COR-L47 (cell line): ENCODE results near the gene SNHG17.
"Not testable (repeated sequence)": the region's sequence is repeated elsewhere in the genome, so short reads cannot be mapped to it uniquely, and the experiment has no call there.

Source experiments
- DNase-seq: peaks from one replicate; lab custom pipeline; 2025; lab: John Stamatoyannopoulos, UW

The SNHG17 gene

GRCh38 chr20:38434770-38435554 is at the start of gene SNHG17:
TSS of gene SNHG17 (minus strand) at chr20:38435328.
- DNase-seq: peak; percentile 92

GRCh38 chr20:38479596-38479995 is 44.5 kb upstream of the SNHG17 start:
- DNase-seq: no peak

- no peak for DNase-seq
Measured at GRCh38 chr20:38477747-38478146, 42.6 kb upstream of the SNHG17 start.

- peak; percentile 7 for DNase-seq
Measured at GRCh38 chr20:38473367-38473795, 38.3 kb upstream of the SNHG17 start.

- peak; percentile 99 for DNase-seq
Measured at GRCh38 chr20:38472513-38473366, 37.6 kb upstream of the SNHG17 start, which contains the start of gene RALGAPB. TSS of gene RALGAPB (plus strand) at chr20:38472843. CDS start at chr20:38488433, 15,590 bp downstream.

GRCh38 chr20:38471987-38472512 is 36.9 kb upstream of the SNHG17 start:
- no peak for DNase-seq

GRCh38 chr20:38471245-38471644 is 36.1 kb upstream of the SNHG17 start:
- no peak for DNase-seq

GRCh38 chr20:38466983-38467382 is 31.9 kb upstream of the SNHG17 start:
- no peak for DNase-seq

GRCh38 chr20:38466171-38466570 is 31.0 kb upstream of the SNHG17 start:
- DNase-seq: no peak

- not testable (repeated sequence) for DNase-seq
Measured at GRCh38 chr20:38461569-38461968, 26.4 kb upstream of the SNHG17 start.

- DNase-seq: not testable (repeated sequence)
Measured at GRCh38 chr20:38461167-38461566, 26.0 kb upstream of the SNHG17 start.

GRCh38 chr20:38460631-38461030 is 25.5 kb upstream of the SNHG17 start:
- DNase-seq: not testable (repeated sequence)

GRCh38 chr20:38460040-38460623 is 25.0 kb upstream of the SNHG17 start:
- peak; percentile 54 for DNase-seq

GRCh38 chr20:38458314-38458713 is 23.2 kb upstream of the SNHG17 start:
- DNase-seq: no peak

- DNase-seq: no peak
Measured at GRCh38 chr20:38454556-38455473, 19.7 kb upstream of the SNHG17 start.

- DNase-seq: no peak
Measured at GRCh38 chr20:38453941-38454340, 18.8 kb upstream of the SNHG17 start.

GRCh38 chr20:38452880-38453624 is 17.9 kb upstream of the SNHG17 start:
- DNase-seq: no peak

- no peak for DNase-seq
Measured at GRCh38 chr20:38450412-38450975, 15.4 kb upstream of the SNHG17 start.

GRCh38 chr20:38449046-38449445 is 13.9 kb upstream of the SNHG17 start:
- DNase-seq: no peak
